ENCODE data around the gene GPR183. TPM values are rescaled to one million over a fixed set of nuclear protein-coding genes. Genes with fewer than 3 reads are reported as not detected.

The GPR183 gene
- total RNA-seq, 1 experiment from 2014 or later: 0.11 TPM

GRCh38 chr13:99307648-99308339 lies 595 bp upstream of the GPR183 start:
- Histone ChIP-seq H3K4me2 (ENCODE audit: low read depth, low read length, poor library complexity, severe bottlenecking) (no peak overlapping the region), H3K79me2 (ENCODE audit: low read length) (peaks cover 73% of the 10 kb centered on the region), H3K36me3 (ENCODE audit: insufficient read depth, low read length) (peaks cover 13% of the 10 kb centered on the region), H3K9ac (ENCODE audit: low read length) (no peak overlapping the region), H3K27ac (ENCODE audit: low read length) (peak overlapping the region; percentile 58; the same call in 1 of the 2 replicates), H3K9me3 (ENCODE audit: low read length) (no peaks in the 10 kb centered on the region), H3K4me3 (ENCODE audit: low read length) (no peak overlapping the region), H3K27me3 (ENCODE audit: low read length) (no peaks in the 10 kb centered on the region), H3K9me2 (replicated peaks; ENCODE audit: insufficient read depth, low read length) (no peaks in the 10 kb centered on the region), H2AFZ (ENCODE audit: low read length) (no peak overlapping the region), H3K4me1 (ENCODE audit: low read length) (peaks cover 38% of the 10 kb centered on the region), H4K20me1 (ENCODE audit: insufficient read depth, low read depth, low read length) (no peaks in the 10 kb centered on the region)
- DNase-seq: no peak

- no peak overlapping the region for H3K9ac ChIP-seq (ENCODE audit: low read length)
- H3K4me3 ChIP-seq (ENCODE audit: low read length): no peak overlapping the region
- H3K36me3 ChIP-seq (ENCODE audit: insufficient read depth, low read length): peaks cover 13% of the 10 kb centered on the region
- DNase-seq: no peak
- peaks cover 46% of the 10 kb centered on the region for H3K4me1 ChIP-seq (ENCODE audit: low read length)
- no peak overlapping the region for H3K27ac ChIP-seq (ENCODE audit: low read length)
- H3K79me2 ChIP-seq (ENCODE audit: low read length): peaks cover 72% of the 10 kb centered on the region
- H3K9me3 ChIP-seq (ENCODE audit: low read length): no peaks in the 10 kb centered on the region
- H3K27me3 ChIP-seq (ENCODE audit: low read length): no peaks in the 10 kb centered on the region
- H3K4me2 ChIP-seq (ENCODE audit: low read depth, low read length, poor library complexity, severe bottlenecking): no peak overlapping the region
- no peaks in the 10 kb centered on the region for H3K9me2 ChIP-seq (replicated peaks; ENCODE audit: insufficient read depth, low read length)
- no peaks in the 10 kb centered on the region for H4K20me1 ChIP-seq (ENCODE audit: insufficient read depth, low read depth, low read length)
- H2AFZ ChIP-seq (ENCODE audit: low read length): no peak overlapping the region
Measured at GRCh38 chr13:99305566-99305965, 1.6 kb downstream of the GPR183 start.

GRCh38 chr13:99305158-99305557 lies 2.0 kb downstream of the GPR183 start:
- Histone ChIP-seq H3K9me3 (ENCODE audit: low read length) (no peaks in the 10 kb centered on the region), H3K4me2 (ENCODE audit: low read depth, low read length, poor library complexity, severe bottlenecking) (no peak overlapping the region), H3K27ac (ENCODE audit: low read length) (no peak overlapping the region), H3K9me2 (replicated peaks; ENCODE audit: insufficient read depth, low read length) (no peaks in the 10 kb centered on the region), H3K79me2 (ENCODE audit: low read length) (peaks cover 72% of the 10 kb centered on the region), H3K9ac (ENCODE audit: low read length) (no peak overlapping the region), H3K36me3 (ENCODE audit: insufficient read depth, low read length) (peaks cover 13% of the 10 kb centered on the region), H3K4me1 (ENCODE audit: low read length) (peaks cover 48% of the 10 kb centered on the region), H3K4me3 (ENCODE audit: low read length) (no peak overlapping the region), H4K20me1 (ENCODE audit: insufficient read depth, low read depth, low read length) (no peaks in the 10 kb centered on the region), H2AFZ (ENCODE audit: low read length) (no peak overlapping the region), H3K27me3 (ENCODE audit: low read length) (no peaks in the 10 kb centered on the region)
- no peak for DNase-seq

- Histone ChIP-seq H3K36me3 (ENCODE audit: insufficient read depth, low read length) (peaks cover 13% of the 10 kb centered on the region), H3K27ac (ENCODE audit: low read length) (no peak overlapping the region), H3K9ac (ENCODE audit: low read length) (no peak overlapping the region), H3K79me2 (ENCODE audit: low read length) (peaks cover 72% of the 10 kb centered on the region), H4K20me1 (ENCODE audit: insufficient read depth, low read depth, low read length) (no peaks in the 10 kb centered on the region), H3K4me2 (ENCODE audit: low read depth, low read length, poor library complexity, severe bottlenecking) (no peak overlapping the region), H3K27me3 (ENCODE audit: low read length) (no peaks in the 10 kb centered on the region), H3K9me3 (ENCODE audit: low read length) (no peaks in the 10 kb centered on the region), H3K9me2 (replicated peaks; ENCODE audit: insufficient read depth, low read length) (no peaks in the 10 kb centered on the region), H2AFZ (ENCODE audit: low read length) (no peak overlapping the region), H3K4me1 (ENCODE audit: low read length) (peaks cover 49% of the 10 kb centered on the region), H3K4me3 (ENCODE audit: low read length) (no peak overlapping the region)
- DNase-seq: no peak
Measured at GRCh38 chr13:99304541-99304940, 2.7 kb downstream of the GPR183 start.

GRCh38 chr13:99303863-99304521 lies 3.2 kb downstream of the GPR183 start:
- Histone ChIP-seq H3K27ac (ENCODE audit: low read length) (no peak overlapping the region), H3K4me3 (ENCODE audit: low read length) (no peak overlapping the region), H3K4me1 (ENCODE audit: low read length) (peaks cover 54% of the 10 kb centered on the region), H3K36me3 (ENCODE audit: insufficient read depth, low read length) (peaks cover 13% of the 10 kb centered on the region), H2AFZ (ENCODE audit: low read length) (no peak overlapping the region), H3K9me2 (replicated peaks; ENCODE audit: insufficient read depth, low read length) (no peaks in the 10 kb centered on the region), H4K20me1 (ENCODE audit: insufficient read depth, low read depth, low read length) (no peaks in the 10 kb centered on the region), H3K27me3 (ENCODE audit: low read length) (no peaks in the 10 kb centered on the region), H3K4me2 (ENCODE audit: low read depth, low read length, poor library complexity, severe bottlenecking) (no peak overlapping the region), H3K9ac (ENCODE audit: low read length) (no peak overlapping the region), H3K9me3 (ENCODE audit: low read length) (no peaks in the 10 kb centered on the region), H3K79me2 (ENCODE audit: low read length) (peaks cover 73% of the 10 kb centered on the region)
- DNase-seq: no peak

GRCh38 chr13:99302637-99303505 lies 4.3 kb downstream of the GPR183 start:
- H3K27me3 ChIP-seq (ENCODE audit: low read length): no peaks in the 10 kb centered on the region
- H3K9me2 ChIP-seq (replicated peaks; ENCODE audit: insufficient read depth, low read length): no peaks in the 10 kb centered on the region
- H4K20me1 ChIP-seq (ENCODE audit: insufficient read depth, low read depth, low read length): no peaks in the 10 kb centered on the region
- no peak overlapping the region for H3K4me3 ChIP-seq (ENCODE audit: low read length)
- no peak overlapping the region for H3K9ac ChIP-seq (ENCODE audit: low read length)
- H3K79me2 ChIP-seq (ENCODE audit: low read length): peaks cover 73% of the 10 kb centered on the region
- H2AFZ ChIP-seq (ENCODE audit: low read length): no peak overlapping the region
- H3K9me3 ChIP-seq (ENCODE audit: low read length): no peaks in the 10 kb centered on the region
- H3K4me2 ChIP-seq (ENCODE audit: low read depth, low read length, poor library complexity, severe bottlenecking): peak overlapping the region; percentile 31
- peaks cover 4% of the 10 kb centered on the region; the same call in 1 of the 2 replicates for H3K36me3 ChIP-seq (ENCODE audit: insufficient read depth, low read length)
- DNase-seq: no peak
- H3K27ac ChIP-seq (ENCODE audit: low read length): peak overlapping the region; percentile 55; the same call in 1 of the 2 replicates
- H3K4me1 ChIP-seq (ENCODE audit: low read length): peaks cover 65% of the 10 kb centered on the region

GRCh38 chr13:99301913-99302636 lies 5.1 kb downstream of the GPR183 start:
- no peak overlapping the region for H3K4me3 ChIP-seq (ENCODE audit: low read length)

More at GRCh38 chr13:99301913-99302636, 5.1 kb downstream of the GPR183 start:
- H3K4me2 ChIP-seq (ENCODE audit: low read depth, low read length, poor library complexity, severe bottlenecking): peak overlapping the region; percentile 31
- no peaks in the 10 kb centered on the region for H3K36me3 ChIP-seq (ENCODE audit: insufficient read depth, low read length)
- no peaks in the 10 kb centered on the region for H3K27me3 ChIP-seq (ENCODE audit: low read length)
- no peak overlapping the region for H2AFZ ChIP-seq (ENCODE audit: low read length)
- H3K9me2 ChIP-seq (replicated peaks; ENCODE audit: insufficient read depth, low read length): no peaks in the 10 kb centered on the region
- no peaks in the 10 kb centered on the region for H4K20me1 ChIP-seq (ENCODE audit: insufficient read depth, low read depth, low read length)
- no peak overlapping the region for H3K9ac ChIP-seq (ENCODE audit: low read length)
- peak overlapping the region; percentile 55 for H3K27ac ChIP-seq (ENCODE audit: low read length)
- no peak for DNase-seq
- H3K79me2 ChIP-seq (ENCODE audit: low read length): peaks cover 71% of the 10 kb centered on the region
- H3K9me3 ChIP-seq (ENCODE audit: low read length): no peaks in the 10 kb centered on the region
- H3K4me1 ChIP-seq (ENCODE audit: low read length): peaks cover 67% of the 10 kb centered on the region
